K562 (cell line): Measurements from ENCODE around the gene ATM. TPM values are rescaled to one million over a fixed set of nuclear protein-coding genes. Genes with fewer than 3 reads are reported as not detected.
A peak's percentile ranks its signal among the peaks of the same experiment; 100 is the strongest.

Source experiments
- ATAC-seq: fragments of 200-7000 bp; cut with Tn5 transposase; 3 replicates; pipeline ENCODE4 v1.9.1; 2020; ENCODE audit warnings: moderate library complexity
- BruUV-seq: library from RNA; stranded (reverse); fragments of 400-500 nt; replicated peaks from 2 replicates; lab custom pipeline; 2021; lab: Mats Ljungman, UMichigan
- CTCF ChIA-PET: fragments of 300-600 bp; formaldehyde crosslinking; extraction: SDS; loops from one replicate; lab custom pipeline; 2021; ENCODE audit warnings: low intra/inter-chr PET ratio; lab: Yijun Ruan, JAX
- POLR2A ChIA-PET: fragments of 300-600, 350-650 bp; sonication (Branson Sonifier 250); formaldehyde crosslinking; extraction: SDS; loops from one replicate; lab custom pipeline; 2021; ENCODE audit warnings: antibody characterized with exemption, inconsistent platforms; lab: Yijun Ruan, JAX
- DNase-seq, 4 experiments: peaks; one replicate each; pipeline versions ENCODE4 v3.0.0 to v3.0.0-alpha.2; 2011 to 2018; ENCODE audit warnings: low spot score in 3 of 4, mixed read lengths in 3 of 4; ENCODE audit errors: extremely low read depth in 1 of 4
- FAIRE-seq: peaks from 2 replicates; lab custom pipeline; 2011; peaks lifted over from hg19 to GRCh38; lab: Jason Lieb, UNC
- H2AFZ ChIP-seq: 2 replicates; pipeline ENCODE4 v1.6.0; 2011; ENCODE audit warnings: low read depth, low read length, control low read depth, inconsistent platforms
- H3K27ac ChIP-seq: fragments of 200-600 bp; 3 replicates; pipeline ENCODE4 v1.8.0; 2011; ENCODE audit warnings: low read depth, mild to moderate bottlenecking, control low read depth, inconsistent platforms, low read length, moderate library complexity, mixed read lengths; ENCODE audit errors: extremely low read depth
- H3K27me3 ChIP-seq, 2 experiments: fragments of 300-600 bp in 1 of 2; 2 replicates in 1 of 2; 3 replicates in 1 of 2; pipeline versions ENCODE4 v1.6.0 to v1.8.0; 2011; ENCODE audit warnings: inconsistent platforms in 2 of 2, low read length in 2 of 2, mild to moderate bottlenecking in 1 of 2, mixed read lengths in 1 of 2, moderate library complexity in 1 of 2; ENCODE audit not compliant: control insufficient read depth in 2 of 2, insufficient read depth in 2 of 2
- H3K36me3 ChIP-seq: fragments of 300-600 bp; 3 replicates; pipeline ENCODE4 v1.8.0; 2011; ENCODE audit warnings: mild to moderate bottlenecking, low read length, inconsistent platforms; ENCODE audit not compliant: control insufficient read depth, insufficient read depth
- H3K4me1 ChIP-seq, 2 experiments: fragments of 200-600 bp in 1 of 2; replicated peaks in 1 of 2; 2 replicates in 1 of 2; 3 replicates in 1 of 2; pipeline versions ENCODE4 v1.5.1 to v1.8.0; 2011; ENCODE audit warnings: inconsistent platforms in 2 of 2, low read length in 2 of 2, mild to moderate bottlenecking in 1 of 2, mixed read lengths in 1 of 2, moderate library complexity in 1 of 2; ENCODE audit not compliant: control insufficient read depth in 2 of 2, insufficient read depth in 2 of 2
- H3K4me2 ChIP-seq: 2 replicates; pipeline ENCODE4 v1.6.1; 2011; ENCODE audit warnings: low read length, control low read depth, inconsistent platforms, mixed read lengths; ENCODE audit not compliant: insufficient read depth
- H3K4me3 ChIP-seq: fragments of 200-600 bp; sonication (generic), shearing (Covaris generic); 2 replicates; pipeline ENCODE4 v1.5.1; 2016; ENCODE audit warnings: control low read depth, inconsistent platforms
- H3K79me2 ChIP-seq: fragments of 200-600 bp; 3 replicates; pipeline ENCODE4 v1.8.0; 2011; ENCODE audit warnings: low read length, inconsistent platforms; ENCODE audit not compliant: control insufficient read depth, insufficient read depth
- H3K9ac ChIP-seq, 2 experiments: 2 replicates each; pipeline versions ENCODE4 v1.6.0 to v1.6.1; 2011; ENCODE audit warnings: low read depth in 2 of 2, low read length in 2 of 2, control low read depth in 1 of 2, inconsistent platforms in 1 of 2, mild to moderate bottlenecking in 1 of 2, mixed read lengths in 1 of 2; ENCODE audit not compliant: insufficient read depth in 1 of 2
- H3K9me1 ChIP-seq: one replicate; pipeline ENCODE4 v1.6.0; 2011; ENCODE audit warnings: inconsistent platforms, mild to moderate bottlenecking, low read length, moderate library complexity; ENCODE audit not compliant: control insufficient read depth, insufficient read depth
- H3K9me3 ChIP-seq: replicated peaks from 2 replicates; pipeline ENCODE4 v1.5.1; 2011; ENCODE audit warnings: low read depth, low read length, inconsistent platforms; ENCODE audit not compliant: control insufficient read depth, insufficient read depth
- H4K20me1 ChIP-seq: replicated peaks from 2 replicates; pipeline ENCODE4 v1.6.1; 2011; ENCODE audit warnings: low read length, inconsistent platforms, mixed read lengths; ENCODE audit not compliant: control insufficient read depth, insufficient read depth
- C11orf30 ChIP-seq: fragments of 450-650 bp; IDR thresholded peaks from 2 replicates; pipeline ENCODE4 v1.6.1; 2016; ENCODE audit warnings: low read depth, mild to moderate bottlenecking
- EZH2 ChIP-seq: IDR thresholded peaks from 2 replicates; pipeline ENCODE4 v1.6.1; 2012; ENCODE audit warnings: low read depth, mild to moderate bottlenecking, inconsistent platforms, low read length, borderline replicate concordance
- HDAC1 ChIP-seq, 2 experiments: fragments of 450-650 bp; IDR thresholded peaks; 2 replicates each; pipeline ENCODE4 v1.6.1; 2016 to 2017; ENCODE audit warnings: inconsistent platforms in 1 of 2, mild to moderate bottlenecking in 1 of 2, moderate library complexity in 1 of 2
- MAFF ChIP-seq: IDR thresholded peaks from 2 replicates; pipeline ENCODE4 v1.6.1; 2012; ENCODE audit warnings: low read length, improper control_type of control experiment
- MAFG ChIP-seq: fragments of 450-650 bp; conservative IDR thresholded peaks from 2 replicates; pipeline ENCODE4 v1.6.1; 2016; ENCODE audit warnings: missing genetic modification characterization, missing compliant biosample characterization
- MAFK ChIP-seq: IDR thresholded peaks from 2 replicates; pipeline ENCODE4 v1.6.1; 2011; ENCODE audit warnings: low read length, improper control_type of control experiment
- NCOR1 ChIP-seq: fragments of 450-650 bp; IDR thresholded peaks from 2 replicates; pipeline ENCODE4 v1.6.1; 2016; ENCODE audit warnings: mild to moderate bottlenecking, moderate library complexity
- POLR2H ChIP-seq: IDR thresholded peaks from 2 replicates; pipeline ENCODE4 v1.6.1; 2016; ENCODE audit warnings: missing genetic modification characterization, low read depth, mild to moderate bottlenecking, control low read depth, missing compliant biosample characterization, moderate library complexity
- SRSF3 ChIP-seq: fragments of 200-400 bp; formaldehyde crosslinking; IDR thresholded peaks from 2 replicates; pipeline ENCODE4 v1.6.1; 2016; ENCODE audit warnings: mild to moderate bottlenecking, low read length, moderate library complexity; ENCODE audit not compliant: insufficient read depth
- TBP ChIP-seq: optimal IDR thresholded peaks from 2 replicates; pipeline ENCODE3; 2011; ENCODE audit warnings: low read depth, low read length, improper control_type of control experiment
- ZNF316 ChIP-seq: fragments of 450-650 bp; IDR thresholded peaks from 2 replicates; pipeline ENCODE4 v1.6.1; 2016
- ZNF785 ChIP-seq: fragments of 250-450 bp; sonication (Bioruptor Pico); IDR thresholded peaks from 2 replicates; pipeline ENCODE4 v1.4.0; 2020; ENCODE audit warnings: mild to moderate bottlenecking
- WGBS: fragments of 100-300 bp; shearing (Covaris generic); methylation state at CpG from one replicate; pipeline ENCODE4 v1.1.6; 2016; ENCODE audit warnings: low coverage, mixed read lengths; ENCODE audit not compliant: insufficient coverage; ENCODE audit errors: missing lambda C conversion rate; 5-methylcytosine and 5-hydroxymethylcytosine counted together
- in situ Hi-C: fragments of 300-500 bp; cut with MboI; formaldehyde crosslinking; loops from 4 replicates; pipeline ENCODE4 v1.15.0; 2018; ENCODE audit warnings: inconsistent platforms, mixed read lengths
- intact Hi-C: fragments of 100-400 bp; cut with micrococcal nuclease; formaldehyde crosslinking; loops from 2 replicates; pipeline ENCODE4 v1.14.2; 2022
- polyA plus RNA-seq, 8 experiments: library from polyadenylated mRNA; depleted of rRNA in 4 of 8; stranded (reverse) in 5 of 8; unstranded in 3 of 8; fragments of >200 nt; fragmentation: Nextera tagmentation in 2 of 8; fragmentation: Illumina TruSeq in 1 of 8; extraction: Ambion mirVana in 2 of 8; extraction: Trizol in 1 of 8; gene quantifications; 2 replicates each; pipeline versions ENCODE4 v1.2.1 to v1.2.3, GENCODE V29; 2011 to 2014; ENCODE audit warnings: inconsistent platforms in 1 of 8, missing spikeins in 1 of 8
- total RNA-seq, 7 experiments: library from RNA; depleted of rRNA in 6 of 7; stranded (reverse); fragments of >200 nt in 6 of 7; fragmentation: Illumina TruSeq in 2 of 7; extraction: Trizol in 2 of 7; gene quantifications; 2 replicates each; pipeline versions ENCODE4 v1.2.1 to v1.2.3, GENCODE V29; 2011 to 2021; ENCODE audit warnings: low replicate concordance in 1 of 7
- TF ChIP-seq, protein P1 (sequence below): fragments of 250-450 bp; sonication (Bioruptor Pico); IDR thresholded peaks from 2 replicates; pipeline ENCODE4 v1.6.1; 2021; ENCODE audit warnings: mild to moderate bottlenecking
- TF ChIP-seq, protein P2 (sequence below): fragments of 250-450 bp; sonication (Bioruptor Pico); IDR thresholded peaks from 2 replicates; pipeline ENCODE4 v1.4.0; 2020; ENCODE audit warnings: mild to moderate bottlenecking, moderate library complexity, borderline replicate concordance
- TF ChIP-seq, protein P3 (sequence below), 2 experiments: IDR thresholded peaks; 2 replicates each; pipeline ENCODE4 v1.6.1; 2012; ENCODE audit warnings: improper control_type of control experiment in 2 of 2, low read depth in 2 of 2, low read length in 2 of 2, borderline replicate concordance in 1 of 2

Gene ATM
- total and polyA plus RNA-seq, 9 of the 15 experiments (the other 6 are each of a cell fraction or from before 2014, with no cell fraction given), result 8.3 to 46.8 (median 26.2) TPM

DNA sequence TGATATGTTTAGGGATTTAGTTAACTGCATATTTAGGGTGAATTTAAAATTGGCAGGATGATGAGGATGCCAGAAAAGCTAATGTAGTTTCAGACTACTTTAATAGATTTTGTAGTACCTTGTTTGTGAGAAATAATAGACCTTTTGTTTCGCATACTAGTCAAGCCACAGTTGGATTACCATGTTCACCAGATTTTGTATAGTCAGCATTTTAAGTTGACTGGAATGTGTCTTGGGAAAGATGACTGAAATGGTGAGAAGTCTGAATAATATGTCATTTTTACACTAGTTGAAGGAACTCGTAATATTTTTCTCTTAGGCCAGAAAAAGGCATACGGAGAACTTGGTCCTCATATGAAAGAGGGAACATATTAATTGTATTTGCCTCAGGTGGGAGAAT is 23.4 kb downstream of the ATM start:
- no peaks in the 10 kb centered on the region for H3K9me3 ChIP-seq
- intact Hi-C loops, result no loop called here
- H4K20me1 ChIP-seq, result no peaks in the 10 kb centered on the region
- H3K27ac ChIP-seq, result no peak overlapping the region
- no peak overlapping the region for H3K9ac ChIP-seq
- DNase-seq (no peak), ATAC-seq (no peak), FAIRE-seq (no peak)
- H3K4me1 ChIP-seq, result no peaks in the 10 kb centered on the region
- no peak overlapping the region for H3K4me2 ChIP-seq
- CTCF ChIA-PET, result no interaction called here
- BruUV-seq, result no TSS peak
- no peak overlapping the region for H3K4me3 ChIP-seq
- no peaks in the 10 kb centered on the region for H3K27me3 ChIP-seq
- POLR2A ChIA-PET, result interaction anchor here (2.2 kb wide), 1 partner anchor 10 kb away, joined by 5 read pairs; no protein-coding TSS in a partner anchor
- in situ Hi-C loops, result no loop called here
- no peak overlapping the region for H2AFZ ChIP-seq
- WGBS, result 73% methylated on average over 3 of the region's 3 CpGs
- H3K9me1 ChIP-seq, result no peaks in the 10 kb centered on the region
- H3K79me2 ChIP-seq, result no peaks in the 10 kb centered on the region
- H3K36me3 ChIP-seq, result peaks cover 23% of the 10 kb centered on the region
- TF ChIP-seq POLR2H (tag) (no peak), MAFF (peak; percentile 96), ZNF785 (CRISPR knock-in tag) (no peak), C11orf30 (peak; percentile 91), MAFK (peak; percentile 95), HDAC1 (IDR thresholded peaks at IDR 0.05) (no peak), NCOR1 (no peak), ZNF316 (peak; percentile 96), SRSF3 (no peak), TBP (no peak), MAFG (tag) (peak; percentile 91), EZH2 (no peak)
- TF ChIP-seq, protein P1, sequence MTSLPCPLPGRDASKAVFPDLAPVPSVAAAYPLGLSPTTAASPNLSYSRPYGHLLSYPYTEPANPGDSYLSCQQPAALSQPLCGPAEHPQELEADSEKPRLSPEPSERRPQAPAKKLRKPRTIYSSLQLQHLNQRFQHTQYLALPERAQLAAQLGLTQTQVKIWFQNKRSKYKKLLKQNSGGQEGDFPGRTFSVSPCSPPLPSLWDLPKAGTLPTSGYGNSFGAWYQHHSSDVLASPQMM (CRISPR knock-in tag), result no peak
- TF ChIP-seq, protein P2, sequence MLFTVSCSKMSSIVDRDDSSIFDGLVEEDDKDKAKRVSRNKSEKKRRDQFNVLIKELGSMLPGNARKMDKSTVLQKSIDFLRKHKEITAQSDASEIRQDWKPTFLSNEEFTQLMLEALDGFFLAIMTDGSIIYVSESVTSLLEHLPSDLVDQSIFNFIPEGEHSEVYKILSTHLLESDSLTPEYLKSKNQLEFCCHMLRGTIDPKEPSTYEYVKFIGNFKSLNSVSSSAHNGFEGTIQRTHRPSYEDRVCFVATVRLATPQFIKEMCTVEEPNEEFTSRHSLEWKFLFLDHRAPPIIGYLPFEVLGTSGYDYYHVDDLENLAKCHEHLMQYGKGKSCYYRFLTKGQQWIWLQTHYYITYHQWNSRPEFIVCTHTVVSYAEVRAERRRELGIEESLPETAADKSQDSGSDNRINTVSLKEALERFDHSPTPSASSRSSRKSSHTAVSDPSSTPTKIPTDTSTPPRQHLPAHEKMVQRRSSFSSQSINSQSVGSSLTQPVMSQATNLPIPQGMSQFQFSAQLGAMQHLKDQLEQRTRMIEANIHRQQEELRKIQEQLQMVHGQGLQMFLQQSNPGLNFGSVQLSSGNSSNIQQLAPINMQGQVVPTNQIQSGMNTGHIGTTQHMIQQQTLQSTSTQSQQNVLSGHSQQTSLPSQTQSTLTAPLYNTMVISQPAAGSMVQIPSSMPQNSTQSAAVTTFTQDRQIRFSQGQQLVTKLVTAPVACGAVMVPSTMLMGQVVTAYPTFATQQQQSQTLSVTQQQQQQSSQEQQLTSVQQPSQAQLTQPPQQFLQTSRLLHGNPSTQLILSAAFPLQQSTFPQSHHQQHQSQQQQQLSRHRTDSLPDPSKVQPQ (CRISPR knock-in tag), result no peak
- TF ChIP-seq, protein P3, sequence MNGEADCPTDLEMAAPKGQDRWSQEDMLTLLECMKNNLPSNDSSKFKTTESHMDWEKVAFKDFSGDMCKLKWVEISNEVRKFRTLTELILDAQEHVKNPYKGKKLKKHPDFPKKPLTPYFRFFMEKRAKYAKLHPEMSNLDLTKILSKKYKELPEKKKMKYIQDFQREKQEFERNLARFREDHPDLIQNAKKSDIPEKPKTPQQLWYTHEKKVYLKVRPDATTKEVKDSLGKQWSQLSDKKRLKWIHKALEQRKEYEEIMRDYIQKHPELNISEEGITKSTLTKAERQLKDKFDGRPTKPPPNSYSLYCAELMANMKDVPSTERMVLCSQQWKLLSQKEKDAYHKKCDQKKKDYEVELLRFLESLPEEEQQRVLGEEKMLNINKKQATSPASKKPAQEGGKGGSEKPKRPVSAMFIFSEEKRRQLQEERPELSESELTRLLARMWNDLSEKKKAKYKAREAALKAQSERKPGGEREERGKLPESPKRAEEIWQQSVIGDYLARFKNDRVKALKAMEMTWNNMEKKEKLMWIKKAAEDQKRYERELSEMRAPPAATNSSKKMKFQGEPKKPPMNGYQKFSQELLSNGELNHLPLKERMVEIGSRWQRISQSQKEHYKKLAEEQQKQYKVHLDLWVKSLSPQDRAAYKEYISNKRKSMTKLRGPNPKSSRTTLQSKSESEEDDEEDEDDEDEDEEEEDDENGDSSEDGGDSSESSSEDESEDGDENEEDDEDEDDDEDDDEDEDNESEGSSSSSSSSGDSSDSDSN (IDR thresholded peaks at IDR 0.05; ENCODE audit: borderline replicate concordance in 1 of 2, low read depth in 2 of 2, low read length in 2 of 2), result no peak
